Adrenal gland (tissue), 5 donors: ENCODE data around the gene POLD3.

Experiments used
- CTCF ChIP-seq, 6 experiments: fragments of 450-650 bp in 4 of 6; fragments of 200-600 bp in 2 of 6; sonication (generic) in 1 of 6; IDR thresholded peaks; 1 replicate in 5 of 6; 2 replicates in 1 of 6; pipeline versions ENCODE4 v1.5.1 to v1.8.0; 2016 to 2021; ENCODE audit warnings: antibody characterized with exemption in 6 of 6, mild to moderate bottlenecking in 2 of 6, moderate library complexity in 1 of 6
- POLR2A ChIP-seq, 2 donors: fragments of 450-650 bp; IDR thresholded peaks; one replicate each; pipeline ENCODE4 v1.6.1; 2017; ENCODE audit warnings: antibody characterized with exemption in 2 of 2, mild to moderate bottlenecking in 2 of 2, moderate library complexity in 1 of 2
- donor health status: DM: no; HTN: no; CAD: no.

DNA sequence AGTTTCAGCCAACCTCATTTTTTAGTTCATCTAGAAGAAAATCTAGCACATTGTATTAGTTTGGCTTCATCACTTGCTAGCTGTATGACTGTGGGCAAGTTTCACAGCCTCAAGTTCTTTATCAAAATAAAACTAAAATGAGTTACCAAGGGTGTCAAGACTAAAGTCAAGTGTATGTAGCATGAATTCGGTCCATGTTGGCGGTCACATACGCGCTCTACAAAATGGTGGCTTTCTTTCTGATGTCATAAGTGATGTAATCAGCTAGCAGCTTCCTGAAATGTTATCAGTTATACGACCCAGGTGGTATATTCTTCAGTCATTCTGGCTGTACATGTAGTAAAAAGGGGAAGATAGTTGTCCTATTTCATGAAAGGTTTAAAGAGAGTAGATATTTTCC lies 50.5 kb downstream of the POLD3 start:
- TF ChIP-seq CTCF (IDR thresholded peaks at IDR 0.05) (no peak), POLR2A (IDR thresholded peaks at IDR 0.05) (no peak)
